ENCODE measurements around the gene RARRES1.

RARRES1 gene

DNA sequence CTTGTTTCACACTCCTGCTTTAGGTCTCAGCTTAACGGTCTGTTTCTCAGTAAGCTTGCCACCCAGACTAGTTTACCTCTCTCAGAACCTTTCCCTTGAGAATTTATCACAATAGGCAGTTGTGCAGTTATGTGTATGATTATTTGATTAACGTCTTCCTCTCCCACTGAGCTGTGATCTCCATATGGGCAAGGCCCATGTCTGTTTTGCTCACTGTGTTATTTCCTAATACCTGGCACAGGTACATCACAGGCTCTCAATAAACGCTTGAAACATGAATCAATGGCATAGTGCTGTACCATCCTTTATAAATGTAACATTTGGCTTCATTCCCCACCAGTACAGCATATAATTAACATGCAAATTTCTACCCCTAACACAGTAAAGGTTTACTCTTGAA lies 29.1 kb upstream of the RARRES1 start:
- H3K36me3 ChIP-seq (replicated peaks; ENCODE audit: insufficient read depth, low read length) = no peaks in the 10 kb centered on the region
- H4K20me1 ChIP-seq (ENCODE audit: insufficient read depth, low read length) = no peaks in the 10 kb centered on the region
- no peaks in the 10 kb centered on the region for H3K79me2 ChIP-seq (ENCODE audit: low read length)
- TF ChIP-seq, protein P1, sequence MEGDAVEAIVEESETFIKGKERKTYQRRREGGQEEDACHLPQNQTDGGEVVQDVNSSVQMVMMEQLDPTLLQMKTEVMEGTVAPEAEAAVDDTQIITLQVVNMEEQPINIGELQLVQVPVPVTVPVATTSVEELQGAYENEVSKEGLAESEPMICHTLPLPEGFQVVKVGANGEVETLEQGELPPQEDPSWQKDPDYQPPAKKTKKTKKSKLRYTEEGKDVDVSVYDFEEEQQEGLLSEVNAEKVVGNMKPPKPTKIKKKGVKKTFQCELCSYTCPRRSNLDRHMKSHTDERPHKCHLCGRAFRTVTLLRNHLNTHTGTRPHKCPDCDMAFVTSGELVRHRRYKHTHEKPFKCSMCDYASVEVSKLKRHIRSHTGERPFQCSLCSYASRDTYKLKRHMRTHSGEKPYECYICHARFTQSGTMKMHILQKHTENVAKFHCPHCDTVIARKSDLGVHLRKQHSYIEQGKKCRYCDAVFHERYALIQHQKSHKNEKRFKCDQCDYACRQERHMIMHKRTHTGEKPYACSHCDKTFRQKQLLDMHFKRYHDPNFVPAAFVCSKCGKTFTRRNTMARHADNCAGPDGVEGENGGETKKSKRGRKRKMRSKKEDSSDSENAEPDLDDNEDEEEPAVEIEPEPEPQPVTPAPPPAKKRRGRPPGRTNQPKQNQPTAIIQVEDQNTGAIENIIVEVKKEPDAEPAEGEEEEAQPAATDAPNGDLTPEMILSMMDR (IDR thresholded peaks at IDR 0.05; ENCODE audit: low read length) = no peak
- no peak for TF ChIP-seq EZH2phosphoT487 (IDR thresholded peaks at IDR 0.05; ENCODE audit: low read length)
- no peak for TF ChIP-seq EZH2 (optimal IDR thresholded peaks at IDR 0.05; ENCODE audit: low read depth, low read length)
- H3K27ac ChIP-seq (ENCODE audit: low read length) = no peak overlapping the region
- H3K9me2 ChIP-seq (replicated peaks; ENCODE audit: insufficient read depth, low read length) = no peaks in the 10 kb centered on the region
- no peaks in the 10 kb centered on the region for H3K27me3 ChIP-seq (replicated peaks; ENCODE audit: insufficient read depth, low read length)
- H3K9ac ChIP-seq (ENCODE audit: low read length) = no peak overlapping the region
- no peaks in the 10 kb centered on the region for H3K9me3 ChIP-seq (replicated peaks; ENCODE audit: insufficient read depth, low read length)
- no peak overlapping the region for H2AFZ ChIP-seq (ENCODE audit: low read length)
- no peak overlapping the region for H3K4me3 ChIP-seq (ENCODE audit: low read length)
- no peak overlapping the region for H3K4me2 ChIP-seq (ENCODE audit: low read depth, low read length)
- H3K4me1 ChIP-seq (ENCODE audit: low read length) = no peaks in the 10 kb centered on the region
- no peaks in the 10 kb centered on the region for H3F3A ChIP-seq (ENCODE audit: insufficient read depth, low read length)
- DNase-seq = no peak

DNA sequence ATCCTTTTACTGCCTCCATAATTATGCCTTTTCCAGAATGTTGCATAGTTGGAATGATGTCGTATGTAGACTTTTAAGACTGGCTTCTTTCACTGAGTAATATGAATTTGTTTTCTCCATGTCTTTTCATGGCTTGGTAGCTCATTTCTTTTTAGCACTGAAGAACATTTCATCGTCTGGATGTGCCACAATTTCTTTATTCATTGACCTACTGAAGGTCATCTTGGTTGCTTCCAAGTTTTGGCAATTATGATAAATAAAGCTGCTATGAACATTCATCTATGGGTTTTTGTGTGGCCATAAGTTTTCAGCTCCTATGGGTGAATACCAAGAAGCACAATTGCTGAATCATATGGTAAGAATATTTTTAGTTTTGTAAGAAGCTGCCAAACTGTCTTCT lies 23.2 kb upstream of the RARRES1 start:
- no peak for DNase-seq
- no peaks in the 10 kb centered on the region for H3K36me3 ChIP-seq (replicated peaks; ENCODE audit: insufficient read depth, low read length)
- H3K4me3 ChIP-seq (ENCODE audit: low read length) = no peak overlapping the region
- no peak overlapping the region for H3K27ac ChIP-seq (ENCODE audit: low read length)
- no peak overlapping the region for H3K4me2 ChIP-seq (ENCODE audit: low read depth, low read length)
- H3K9ac ChIP-seq (ENCODE audit: low read length) = no peak overlapping the region
- H3K4me1 ChIP-seq (ENCODE audit: low read length) = no peaks in the 10 kb centered on the region
- H3K9me2 ChIP-seq (replicated peaks; ENCODE audit: insufficient read depth, low read length) = no peaks in the 10 kb centered on the region
- H3F3A ChIP-seq (ENCODE audit: insufficient read depth, low read length) = no peaks in the 10 kb centered on the region
- H3K27me3 ChIP-seq (replicated peaks; ENCODE audit: insufficient read depth, low read length) = no peaks in the 10 kb centered on the region
- no peaks in the 10 kb centered on the region for H3K9me3 ChIP-seq (replicated peaks; ENCODE audit: insufficient read depth, low read length)
- TF ChIP-seq EZH2 (optimal IDR thresholded peaks at IDR 0.05; ENCODE audit: low read depth, low read length) (no peak), EZH2phosphoT487 (IDR thresholded peaks at IDR 0.05; ENCODE audit: low read length) (no peak)
- TF ChIP-seq, protein P1 (IDR thresholded peaks at IDR 0.05; ENCODE audit: low read length) = no peak
- H3K79me2 ChIP-seq (ENCODE audit: low read length) = no peaks in the 10 kb centered on the region
- no peak overlapping the region for H2AFZ ChIP-seq (ENCODE audit: low read length)
- H4K20me1 ChIP-seq (ENCODE audit: insufficient read depth, low read length) = no peaks in the 10 kb centered on the region

DNA sequence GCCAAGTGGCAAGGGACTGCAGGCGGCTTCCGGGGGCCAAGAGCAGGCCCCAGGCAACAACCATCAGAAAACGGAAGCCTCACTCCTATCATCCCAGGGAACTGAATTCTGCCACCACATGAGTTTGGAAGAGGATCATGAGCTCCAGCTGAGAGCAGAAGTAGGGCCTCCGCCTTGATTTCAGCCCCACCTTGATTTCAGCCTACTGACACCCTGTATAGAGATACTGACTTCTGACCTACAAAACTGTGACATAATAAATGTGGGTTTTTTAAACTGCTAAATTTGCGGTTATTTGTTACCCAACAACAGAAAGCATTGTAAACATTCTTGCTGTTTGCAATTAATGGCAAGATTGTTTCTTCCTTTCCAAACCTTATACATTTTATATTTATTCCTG lies 21.6 kb upstream of the RARRES1 start:
- H3K4me3 ChIP-seq (ENCODE audit: low read length) = no peak overlapping the region
- DNase-seq = no peak
- no peaks in the 10 kb centered on the region for H3K36me3 ChIP-seq (replicated peaks; ENCODE audit: insufficient read depth, low read length)
- H2AFZ ChIP-seq (ENCODE audit: low read length) = no peak overlapping the region
- H3K4me2 ChIP-seq (ENCODE audit: low read depth, low read length) = no peak overlapping the region
- H3K27ac ChIP-seq (ENCODE audit: low read length) = no peak overlapping the region
- no peaks in the 10 kb centered on the region for H3F3A ChIP-seq (ENCODE audit: insufficient read depth, low read length)
- H3K9me3 ChIP-seq (replicated peaks; ENCODE audit: insufficient read depth, low read length) = no peaks in the 10 kb centered on the region
- no peaks in the 10 kb centered on the region for H3K79me2 ChIP-seq (ENCODE audit: low read length)
- H3K9me2 ChIP-seq (replicated peaks; ENCODE audit: insufficient read depth, low read length) = no peaks in the 10 kb centered on the region
- TF ChIP-seq, protein P1 (IDR thresholded peaks at IDR 0.05; ENCODE audit: low read length) = no peak
- TF ChIP-seq EZH2 (optimal IDR thresholded peaks at IDR 0.05; ENCODE audit: low read depth, low read length) = no peak
- H3K27me3 ChIP-seq (replicated peaks; ENCODE audit: insufficient read depth, low read length) = no peaks in the 10 kb centered on the region
- H3K4me1 ChIP-seq (ENCODE audit: low read length) = no peaks in the 10 kb centered on the region
- no peak overlapping the region for H3K9ac ChIP-seq (ENCODE audit: low read length)
- no peaks in the 10 kb centered on the region for H4K20me1 ChIP-seq (ENCODE audit: insufficient read depth, low read length)

All from MM.1S (cell line).